Activated CD8-positive, alpha-beta memory T cell treated with anti-CD3 and anti-CD28 coated beads, Interleukin-2, amount 50 U/mL, for 4 hours (primary cell): Measurements from ENCODE around the gene ZNF195.
"Not testable (repeated sequence)": the region's sequence is repeated elsewhere in the genome, so short reads cannot be mapped to it uniquely, and the experiment has no call there.

Experiments
- DNase-seq: peaks from one replicate; pipeline ENCODE4 v3.0.0-alpha.2; 2020

Gene ZNF195

DNA sequence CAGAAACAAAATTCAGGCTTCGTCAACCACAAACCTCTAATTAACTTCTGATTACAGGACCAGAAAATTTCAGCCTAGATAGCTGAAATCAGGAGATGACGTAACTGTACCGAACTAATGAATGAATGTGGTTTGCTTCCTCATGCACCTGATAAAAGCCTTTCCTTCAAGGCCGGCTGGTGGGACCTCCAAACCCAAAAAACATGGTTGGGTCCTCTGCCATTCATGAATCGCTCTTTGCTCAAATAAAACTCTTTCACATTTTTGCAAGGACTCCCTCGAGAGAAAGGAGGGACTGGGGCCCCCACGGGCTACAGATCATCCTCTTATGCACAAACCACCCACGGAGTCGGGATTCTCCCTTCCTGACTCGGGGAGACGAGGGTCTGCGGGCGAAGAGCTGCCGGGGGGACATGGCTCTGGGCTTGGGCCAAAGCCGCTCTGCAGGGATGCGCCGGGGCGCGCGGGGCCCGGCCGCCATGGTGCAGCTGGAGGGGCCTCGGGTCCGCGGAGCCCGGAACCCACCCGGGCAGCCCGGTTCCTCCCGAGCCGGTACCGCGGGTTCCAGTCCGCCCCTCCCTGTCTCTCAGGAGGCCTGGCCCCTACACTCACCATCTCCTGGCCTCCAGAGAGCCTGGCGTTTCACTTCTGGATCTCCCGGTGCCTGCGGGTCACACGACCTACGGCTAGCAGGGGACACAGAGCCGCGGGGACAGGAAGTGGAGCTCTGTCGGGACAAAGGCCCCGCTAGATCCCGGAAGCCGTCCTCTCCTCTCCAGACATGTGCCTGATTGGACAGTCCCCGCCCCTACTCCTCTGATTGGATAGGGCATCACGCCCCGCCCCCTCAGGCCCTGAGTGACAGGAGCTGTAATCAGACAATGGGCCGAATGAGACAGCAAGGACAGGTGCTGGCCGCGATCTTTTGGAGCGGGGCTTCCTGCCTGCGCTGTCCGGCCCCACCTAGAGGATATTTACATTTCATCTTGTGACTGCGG lies at the start of gene ZNF195:
ZNF195 (minus strand) TSS at position 721 of the 998 bp plus-strand sequence; CDS start at position 615, 106 bp downstream.
- DNase-seq, result peak; percentile 97

GRCh38 chr11:3428076-3428475 lies 49.1 kb upstream of the ZNF195 start:
- not testable (repeated sequence) for DNase-seq

GRCh38 chr11:3426541-3426940 lies 47.6 kb upstream of the ZNF195 start:
- not testable (repeated sequence) for DNase-seq

GRCh38 chr11:3423928-3424327 lies 45.0 kb upstream of the ZNF195 start:
- not testable (repeated sequence) for DNase-seq

GRCh38 chr11:3423138-3423731 lies 44.3 kb upstream of the ZNF195 start:
- DNase-seq, result not testable (repeated sequence)

GRCh38 chr11:3422380-3423137 lies 43.6 kb upstream of the ZNF195 start:
- peak; percentile 99 for DNase-seq

DNA sequence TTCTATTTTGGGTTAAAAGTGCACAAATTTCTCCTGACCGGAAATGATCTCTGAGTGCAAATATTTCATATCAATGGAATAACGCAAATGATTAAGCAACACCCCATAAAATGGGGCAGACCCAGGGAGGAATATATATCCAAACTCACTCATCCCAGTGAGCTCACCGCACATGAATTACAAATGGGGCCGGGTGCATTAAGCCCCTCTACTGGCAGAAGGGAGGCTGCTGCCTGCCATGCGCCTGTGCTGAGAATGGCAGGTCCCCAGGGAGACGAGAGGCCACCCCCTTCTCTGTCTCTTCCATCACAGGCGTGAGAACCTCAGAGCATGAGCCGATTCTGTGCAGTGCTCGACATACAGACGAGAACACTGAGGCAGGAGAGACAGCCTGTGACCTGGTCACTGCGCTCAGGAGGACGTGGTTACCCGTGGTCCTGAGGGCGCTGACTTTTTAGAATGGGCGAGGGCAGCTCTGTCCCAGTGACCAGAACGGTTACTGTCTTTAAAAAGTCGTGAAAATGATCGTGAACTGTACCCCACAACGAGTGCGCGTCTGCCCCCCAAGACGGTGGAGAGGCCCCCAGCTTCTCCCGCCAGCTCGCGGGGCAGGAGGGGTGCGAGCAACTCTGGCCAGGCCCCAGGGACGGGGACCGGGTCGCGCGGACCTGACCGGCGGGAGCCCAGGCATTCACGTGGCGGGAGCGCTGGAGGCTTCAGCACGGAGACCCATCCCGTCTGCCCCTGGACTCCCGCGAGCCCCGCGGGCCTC lies 42.8 kb upstream of the ZNF195 start:
- DNase-seq, result not testable (repeated sequence)

DNA sequence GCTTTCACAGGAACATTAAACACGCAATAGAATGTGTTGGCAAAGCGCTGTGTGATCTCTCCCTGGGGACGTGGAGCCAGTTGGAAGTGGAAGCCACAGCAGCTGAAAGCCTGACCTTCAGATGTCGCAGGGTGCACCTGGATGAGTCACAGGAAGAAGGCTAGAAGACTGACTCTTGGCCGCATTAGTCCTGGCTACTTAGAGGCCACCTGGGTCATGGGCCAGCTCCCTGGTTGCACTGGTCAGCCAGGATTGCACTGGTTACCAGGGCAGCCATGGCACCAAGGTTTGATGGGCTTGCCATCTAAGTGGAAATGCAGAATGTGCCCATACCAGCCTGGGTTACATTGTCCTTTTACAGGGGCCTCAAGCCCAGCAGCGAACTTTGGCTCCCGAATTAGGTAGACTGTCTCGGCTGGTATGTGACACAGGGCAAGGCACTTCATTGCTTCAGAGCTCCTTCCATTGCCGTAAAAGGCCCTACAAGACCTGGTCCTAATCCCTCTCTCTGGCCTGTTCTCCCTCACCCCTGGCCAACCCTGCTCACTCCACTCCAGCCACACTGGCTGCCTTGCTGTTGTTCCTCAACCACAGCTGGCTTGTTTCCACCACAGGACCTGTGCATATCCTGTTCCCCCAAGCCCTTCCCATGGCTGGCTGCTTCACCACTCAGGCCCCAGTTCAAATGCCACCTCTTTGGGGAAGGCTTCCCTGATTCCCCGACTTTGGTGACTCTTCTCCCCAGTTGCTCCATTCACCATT lies 41.5 kb upstream of the ZNF195 start:
- not testable (repeated sequence) for DNase-seq

DNA sequence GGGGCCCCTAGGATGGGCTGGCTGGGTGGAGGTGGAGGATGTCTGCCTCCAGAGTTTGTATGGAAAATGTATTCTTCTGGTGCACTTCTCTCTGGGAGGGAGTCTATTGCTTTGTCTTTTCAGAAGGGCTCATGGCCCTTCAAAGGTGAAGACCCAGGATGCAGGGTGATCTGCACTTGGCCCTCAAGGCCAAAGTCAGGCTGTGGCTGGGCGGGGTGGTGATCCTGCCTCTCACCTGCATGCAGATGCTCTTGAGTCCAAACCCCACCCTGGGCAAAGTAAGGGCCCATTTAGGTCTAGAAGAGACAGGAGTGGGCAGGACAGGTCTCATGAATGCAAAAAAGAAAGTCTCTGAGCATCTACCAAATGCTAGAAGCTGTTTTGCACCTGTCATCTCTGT lies 40.5 kb upstream of the ZNF195 start:
- DNase-seq, result not testable (repeated sequence)

DNA sequence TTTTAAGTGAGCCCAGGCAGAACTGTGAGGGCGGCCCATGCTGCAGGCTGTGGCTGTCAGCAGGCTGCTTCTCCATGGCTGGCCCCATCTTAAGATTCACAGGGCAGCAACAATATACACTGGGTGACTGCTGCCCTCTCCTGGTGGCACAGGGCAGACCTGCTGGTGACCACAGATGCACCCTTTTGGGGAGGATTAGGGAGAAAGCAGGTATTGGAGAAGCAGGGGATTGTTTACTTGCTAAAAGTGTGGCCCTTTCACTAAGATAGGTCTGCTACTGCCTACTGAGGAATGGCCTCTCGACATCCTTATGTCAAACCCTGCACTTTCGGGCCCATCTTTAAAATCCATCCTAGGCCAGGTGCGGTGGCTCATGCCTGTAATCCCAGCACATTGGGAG lies 38.1 kb upstream of the ZNF195 start:
- DNase-seq, result peak; percentile 58

DNA sequence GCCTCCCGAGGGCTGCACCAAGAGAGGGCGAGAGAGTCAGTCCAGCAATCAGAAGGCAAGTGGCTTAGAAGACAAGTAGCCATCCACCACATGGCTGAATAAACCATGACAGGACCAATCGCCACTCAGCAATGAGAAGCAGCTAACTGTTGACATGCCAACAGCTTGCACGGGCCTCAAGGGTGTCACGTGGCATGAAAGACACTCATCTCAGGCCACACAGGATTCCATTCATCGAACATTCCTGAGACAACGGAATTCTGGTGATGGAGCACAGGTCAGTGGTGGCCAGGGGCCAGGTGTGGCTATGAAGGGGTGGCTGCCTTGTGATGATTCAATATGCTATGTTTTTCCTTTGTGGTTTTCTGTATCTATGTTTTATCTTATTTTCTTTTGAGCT lies 36.4 kb upstream of the ZNF195 start:
- DNase-seq, result not testable (repeated sequence)

- not testable (repeated sequence) for DNase-seq
Measured at GRCh38 chr11:3413666-3414065, 34.7 kb upstream of the ZNF195 start.

DNA sequence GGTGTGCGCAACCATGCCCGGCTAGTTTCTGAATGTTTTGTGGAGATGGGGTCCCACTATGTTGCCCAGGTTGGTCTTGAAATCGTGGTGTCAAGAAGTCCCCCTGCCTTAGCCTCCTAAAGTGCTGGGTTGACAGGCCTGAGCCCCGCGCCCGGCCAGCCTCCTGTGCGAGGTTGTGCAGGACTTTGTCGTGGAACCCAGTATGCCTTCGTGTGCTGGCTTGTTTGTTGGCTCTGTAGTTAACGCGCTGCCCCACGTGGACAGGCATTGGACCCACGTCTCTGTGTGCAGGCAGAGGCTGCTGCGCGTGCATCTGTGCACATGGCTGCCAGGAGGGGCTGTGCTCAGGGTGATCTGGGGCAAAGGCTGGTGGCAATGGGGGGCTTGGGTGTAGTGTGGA lies 33.9 kb upstream of the ZNF195 start:
- DNase-seq, result no peak

- DNase-seq, result peak; percentile 79
Measured at GRCh38 chr11:3408722-3409121, 29.8 kb upstream of the ZNF195 start.

GRCh38 chr11:3408058-3408605 lies 29.2 kb upstream of the ZNF195 start:
- not testable (repeated sequence) for DNase-seq

- DNase-seq, result not testable (repeated sequence)
Measured at GRCh38 chr11:3406937-3407336, 28.0 kb upstream of the ZNF195 start.

DNA sequence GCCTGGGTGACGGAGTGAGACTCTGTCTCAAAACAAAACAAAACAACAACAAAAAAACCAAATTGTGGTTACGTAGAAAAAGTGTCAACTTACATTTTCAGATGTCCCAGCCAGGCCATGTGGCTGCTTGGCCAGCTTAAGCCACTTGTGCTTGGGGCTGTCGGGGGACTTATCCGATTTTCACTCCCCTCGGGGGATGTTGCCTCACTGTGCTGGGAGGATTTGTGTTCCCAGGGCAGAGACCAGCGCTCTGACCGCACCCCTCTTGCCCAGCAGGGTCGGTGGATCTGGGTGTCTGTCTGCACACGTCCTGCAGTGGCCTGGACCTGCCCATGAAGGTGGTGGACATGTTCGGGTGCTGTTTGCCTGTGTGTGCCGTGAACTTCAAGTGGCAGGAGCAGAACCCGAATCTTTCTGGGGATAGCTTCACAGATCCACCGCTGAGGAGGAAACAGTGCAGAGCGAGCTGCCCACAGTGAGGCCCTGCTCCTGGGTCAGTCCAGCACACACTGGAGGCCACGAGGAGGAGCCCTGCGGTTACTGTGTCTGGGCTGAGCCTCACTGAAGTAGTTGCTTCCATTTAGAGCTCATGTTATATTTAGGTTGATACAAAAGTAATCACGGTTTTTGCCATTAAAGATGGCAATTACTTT lies 27.4 kb upstream of the ZNF195 start:
- not testable (repeated sequence) for DNase-seq

GRCh38 chr11:3404076-3404925 lies 25.4 kb upstream of the ZNF195 start:
- DNase-seq, result not testable (repeated sequence)

DNA sequence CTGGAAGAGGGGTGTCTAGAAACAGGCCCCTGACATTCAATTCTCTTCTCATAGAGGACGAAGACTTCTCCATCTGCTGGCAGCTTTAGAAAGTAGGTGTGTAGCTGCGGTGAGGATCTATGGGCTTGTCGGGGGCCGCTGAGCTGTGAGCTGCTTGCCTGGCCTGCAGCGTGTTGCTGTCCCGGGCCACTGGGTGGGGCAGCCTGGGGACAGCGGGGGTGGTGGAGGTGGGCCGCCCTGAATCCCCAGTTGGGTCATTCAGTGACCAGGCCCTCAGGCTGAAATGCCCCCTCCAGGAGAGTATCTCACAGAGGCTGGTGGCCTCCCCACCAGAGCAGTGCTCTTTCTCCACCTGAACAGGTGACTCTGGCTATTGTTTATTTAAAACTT lies 23.9 kb upstream of the ZNF195 start:
- DNase-seq, result not testable (repeated sequence)
